MCF 10A (cell line): ENCODE data around the gene POU2F3. TPM values are rescaled to one million over a fixed set of nuclear protein-coding genes. Genes with fewer than 3 reads are reported as not detected.

ENCODE experiments used
- BruUV-seq: library from RNA; stranded (reverse); fragments of 400-500 nt; replicated peaks from 2 replicates; lab custom pipeline; 2021; lab: Mats Ljungman, UMichigan
- CTCF ChIA-PET: fragments of 300-600 bp; sonication (Branson Sonifier 250); formaldehyde crosslinking; extraction: SDS; loops from one replicate; lab custom pipeline; 2021; ENCODE audit warnings: antibody characterized with exemption, inconsistent platforms; lab: Yijun Ruan, JAX
- POLR2A ChIA-PET: fragments of 300-600, 350-650 bp; sonication (Branson Sonifier 250); formaldehyde crosslinking; extraction: SDS; loops from one replicate; lab custom pipeline; 2020; ENCODE audit warnings: antibody characterized with exemption, inconsistent platforms; lab: Yijun Ruan, JAX
- DNase-seq: peaks from one replicate; pipeline ENCODE4 v3.0.0-alpha.2; 2018; ENCODE audit not compliant: unreplicated experiment
- H3K27ac Mint-ChIP-seq: one replicate; pipeline ENCODE4 v1.8.0; 2022; ENCODE audit warnings: mild to moderate bottlenecking, low read depth, mixed read lengths; ENCODE audit not compliant: unreplicated experiment
- H3K27me3 Mint-ChIP-seq: one replicate; pipeline ENCODE4 v1.8.0; 2022; ENCODE audit warnings: mixed read lengths; ENCODE audit not compliant: insufficient read depth, unreplicated experiment
- H3K36me3 Mint-ChIP-seq: one replicate; pipeline ENCODE4 v1.8.0; 2022; ENCODE audit warnings: mild to moderate bottlenecking, moderate library complexity, mixed read lengths; ENCODE audit not compliant: insufficient read depth, unreplicated experiment
- H3K4me1 Mint-ChIP-seq: one replicate; pipeline ENCODE4 v1.8.0; 2022; ENCODE audit warnings: mixed read lengths; ENCODE audit not compliant: insufficient read depth, unreplicated experiment
- H3K4me3 Mint-ChIP-seq: one replicate; pipeline ENCODE4 v1.8.0; 2022; ENCODE audit warnings: mild to moderate bottlenecking, moderate library complexity, mixed read lengths; ENCODE audit not compliant: unreplicated experiment
- H3K9me3 Mint-ChIP-seq: one replicate; pipeline ENCODE4 v1.8.0; 2022; ENCODE audit warnings: mixed read lengths; ENCODE audit not compliant: unreplicated experiment
- intact Hi-C: fragments of 100-400 bp; cut with micrococcal nuclease; formaldehyde crosslinking; loops from 2 replicates; pipeline ENCODE4 v1.14.1; 2022
- total RNA-seq: library from RNA; stranded (reverse); gene quantifications from 2 replicates; pipeline ENCODE4 v1.2.3, GENCODE V29; 2022
- TF ChIP-seq, protein P1 (sequence below): fragments of 200-600 bp; IDR thresholded peaks from one replicate; pipeline ENCODE4 v1.8.0; 2022; ENCODE audit warnings: antibody characterized with exemption, mild to moderate bottlenecking; ENCODE audit not compliant: unreplicated experiment

POU2F3 gene
- total RNA-seq, 1 experiment from 2014 or later: not detected

DNA sequence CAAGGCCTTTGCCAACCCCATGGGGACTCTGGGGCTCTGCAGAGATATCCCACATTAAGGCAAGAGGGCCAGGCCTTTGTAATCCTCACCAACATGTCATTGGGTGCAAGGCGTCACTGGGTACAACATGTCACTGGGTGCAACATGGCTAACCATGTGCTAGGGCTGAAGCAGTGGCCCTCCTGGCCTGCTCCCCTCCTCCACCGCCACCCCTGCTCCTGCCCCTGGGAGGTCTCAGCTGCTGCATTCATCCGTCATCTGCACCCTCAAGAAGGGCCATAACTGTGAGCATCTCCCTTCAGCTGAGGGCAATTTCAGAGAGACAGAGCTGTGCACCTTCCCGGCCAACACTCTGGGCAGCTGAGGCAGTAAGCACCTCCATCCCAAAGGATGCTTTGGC, 45.8 kb upstream of the POU2F3 start:
- H3K27me3 Mint-ChIP-seq: no peaks in the 10 kb centered on the region
- H3K4me1 Mint-ChIP-seq: no peaks in the 10 kb centered on the region

DNA sequence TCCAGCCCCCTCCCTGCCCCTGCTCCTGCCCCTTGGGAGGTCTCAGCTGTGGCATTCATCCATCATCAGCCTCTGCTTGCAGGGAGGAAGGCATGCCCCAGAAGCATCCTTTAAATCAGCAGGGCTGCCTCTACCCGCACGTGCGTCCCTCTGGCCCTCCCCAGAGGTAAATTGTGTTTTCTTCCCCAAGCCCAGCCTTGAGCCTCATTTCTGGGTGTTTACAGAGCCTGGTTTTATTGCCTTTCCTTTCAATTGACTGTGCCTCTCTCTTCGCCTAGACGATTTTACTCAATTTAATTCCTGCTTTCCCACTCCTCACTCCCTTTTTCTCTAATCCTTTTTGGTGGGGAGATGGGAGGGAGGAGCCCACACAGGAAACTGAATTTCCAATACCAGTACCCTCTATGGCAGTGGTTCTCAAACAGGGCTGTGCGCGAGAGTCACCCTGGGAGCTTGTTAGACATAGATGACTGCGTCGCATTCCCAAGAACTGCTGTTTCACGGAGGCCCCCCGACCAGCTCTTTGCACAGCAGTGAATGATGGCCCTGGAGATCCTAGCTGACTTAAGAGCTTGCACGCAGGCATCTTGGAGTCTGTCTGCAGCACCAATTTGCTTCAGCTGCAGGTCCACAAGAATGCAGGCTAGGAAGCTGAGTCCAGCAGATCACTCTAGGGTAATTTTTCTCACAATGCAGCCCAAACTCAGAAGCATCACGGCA, 44.2 kb upstream of the POU2F3 start:
- CTCF ChIA-PET: interaction anchor here (1.3 to 1.9 kb wide), 3 partner anchors 27 to 105 kb away, joined by 4 to 5 read pairs (median 4); no protein-coding TSS in a partner anchor
- Mint-ChIP-seq H3K27ac (no peak overlapping the region), H3K36me3 (peaks cover 7% of the 10 kb centered on the region), H3K4me1 (no peaks in the 10 kb centered on the region), H3K9me3 (no peaks in the 10 kb centered on the region), H3K4me3 (no peak overlapping the region), H3K27me3 (no peaks in the 10 kb centered on the region)
- TF ChIP-seq, protein P1, sequence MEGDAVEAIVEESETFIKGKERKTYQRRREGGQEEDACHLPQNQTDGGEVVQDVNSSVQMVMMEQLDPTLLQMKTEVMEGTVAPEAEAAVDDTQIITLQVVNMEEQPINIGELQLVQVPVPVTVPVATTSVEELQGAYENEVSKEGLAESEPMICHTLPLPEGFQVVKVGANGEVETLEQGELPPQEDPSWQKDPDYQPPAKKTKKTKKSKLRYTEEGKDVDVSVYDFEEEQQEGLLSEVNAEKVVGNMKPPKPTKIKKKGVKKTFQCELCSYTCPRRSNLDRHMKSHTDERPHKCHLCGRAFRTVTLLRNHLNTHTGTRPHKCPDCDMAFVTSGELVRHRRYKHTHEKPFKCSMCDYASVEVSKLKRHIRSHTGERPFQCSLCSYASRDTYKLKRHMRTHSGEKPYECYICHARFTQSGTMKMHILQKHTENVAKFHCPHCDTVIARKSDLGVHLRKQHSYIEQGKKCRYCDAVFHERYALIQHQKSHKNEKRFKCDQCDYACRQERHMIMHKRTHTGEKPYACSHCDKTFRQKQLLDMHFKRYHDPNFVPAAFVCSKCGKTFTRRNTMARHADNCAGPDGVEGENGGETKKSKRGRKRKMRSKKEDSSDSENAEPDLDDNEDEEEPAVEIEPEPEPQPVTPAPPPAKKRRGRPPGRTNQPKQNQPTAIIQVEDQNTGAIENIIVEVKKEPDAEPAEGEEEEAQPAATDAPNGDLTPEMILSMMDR: no peak
- BruUV-seq: no TSS peak
- POLR2A ChIA-PET: interaction anchor here (1.0 kb wide), 1 partner anchor 12 kb away, joined by 6 read pairs; no protein-coding TSS in a partner anchor
- intact Hi-C loops: no loop called here
- no peak for DNase-seq

More for the DNA sequence above, 45.8 kb upstream of the POU2F3 start:
- no TSS peak for BruUV-seq
- peaks cover 7% of the 10 kb centered on the region for H3K36me3 Mint-ChIP-seq
- ChIA-PET POLR2A (interaction anchor here (0.6 kb wide), 1 partner anchor 15 kb away, joined by 3 read pairs; no protein-coding TSS in a partner anchor), CTCF (interaction anchor here (1.3 to 1.9 kb wide), 4 partner anchors 29 to 109 kb away, joined by 4 to 8 read pairs (median 5); no protein-coding TSS in a partner anchor)
- no peaks in the 10 kb centered on the region for H3K9me3 Mint-ChIP-seq
- DNase-seq: no peak
- intact Hi-C loops: no loop called here
- no peak overlapping the region for H3K27ac Mint-ChIP-seq
- H3K4me3 Mint-ChIP-seq: no peak overlapping the region
- TF ChIP-seq, protein P1: no peak

DNA sequence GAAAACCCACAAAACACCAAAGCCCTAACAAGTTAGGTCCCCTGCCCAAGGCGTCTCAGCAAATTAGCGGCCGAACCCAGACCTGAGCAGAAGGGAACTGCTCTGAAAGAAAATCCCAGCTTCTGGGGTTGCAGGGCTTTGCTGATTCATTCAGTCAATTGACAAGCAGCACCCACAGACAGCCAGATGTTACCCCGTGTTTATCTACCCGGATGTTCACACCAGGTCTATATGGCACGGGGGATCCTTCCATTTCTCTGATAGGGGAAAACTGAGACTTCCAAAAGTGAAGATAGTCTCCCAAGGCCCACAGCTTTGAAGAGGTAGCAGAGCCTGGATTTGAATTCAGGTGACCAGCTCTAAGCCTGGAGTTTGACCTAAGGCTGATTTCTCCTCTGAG, 43.1 kb upstream of the POU2F3 start:
- no peaks in the 10 kb centered on the region for H3K27me3 Mint-ChIP-seq
- no peaks in the 10 kb centered on the region for H3K9me3 Mint-ChIP-seq
- H3K4me3 Mint-ChIP-seq: no peak overlapping the region
- POLR2A ChIA-PET: no interaction called here
- no peak for DNase-seq
- peaks cover 7% of the 10 kb centered on the region for H3K36me3 Mint-ChIP-seq
- CTCF ChIA-PET: interaction anchor here (0.7 to 1.6 kb wide), 4 partner anchors 25 to 106 kb away, joined by 3 to 6 read pairs (median 4); no protein-coding TSS in a partner anchor
- H3K27ac Mint-ChIP-seq: no peak overlapping the region
- TF ChIP-seq, protein P1: no peak
- BruUV-seq: no TSS peak
- intact Hi-C loops: no loop called here
- no peaks in the 10 kb centered on the region for H3K4me1 Mint-ChIP-seq

DNA sequence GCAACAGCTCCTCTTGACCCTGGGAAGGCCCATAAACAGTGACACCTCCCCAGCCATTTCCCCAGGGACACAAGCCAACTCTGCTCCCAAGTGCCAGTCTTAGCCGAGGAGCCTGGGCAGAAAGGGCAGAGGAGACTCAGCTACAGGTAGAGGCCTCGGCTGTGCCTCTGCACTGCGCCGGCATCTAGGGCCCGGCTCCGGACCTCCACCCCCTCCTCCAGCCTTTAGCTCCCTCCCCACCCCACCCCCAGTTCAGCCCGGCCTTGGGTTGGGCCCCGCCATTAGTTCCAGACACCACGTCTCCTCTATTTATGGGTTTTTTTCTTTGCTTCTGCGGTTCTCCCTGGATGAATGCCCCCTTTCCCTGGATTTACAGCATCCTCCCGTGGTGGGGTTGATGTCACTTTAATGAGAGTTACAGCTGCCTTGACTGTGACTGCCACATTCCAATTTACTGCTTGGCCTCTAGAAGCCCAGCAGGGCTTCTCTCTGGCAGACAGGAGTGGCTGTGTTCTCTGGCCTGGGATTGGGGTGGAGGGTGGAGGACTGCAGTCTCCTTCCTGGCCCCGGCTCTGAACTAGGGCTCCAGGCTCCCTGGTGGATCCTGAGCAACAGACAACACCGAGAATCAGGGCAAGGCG, 42.6 kb upstream of the POU2F3 start:
- Mint-ChIP-seq H3K9me3 (no peaks in the 10 kb centered on the region), H3K4me3 (no peak overlapping the region)

More for the DNA sequence above, 42.6 kb upstream of the POU2F3 start:
- Mint-ChIP-seq H3K27me3 (no peaks in the 10 kb centered on the region), H3K36me3 (peaks cover 7% of the 10 kb centered on the region), H3K27ac (no peak overlapping the region), H3K4me1 (no peaks in the 10 kb centered on the region)
- TF ChIP-seq, protein P1: no peak
- CTCF ChIA-PET: interaction anchor here (1.1 to 1.6 kb wide), 3 partner anchors 25 to 105 kb away, joined by 3 to 6 read pairs (median 5); no protein-coding TSS in a partner anchor
- POLR2A ChIA-PET: no interaction called here
- no peak for DNase-seq
- intact Hi-C loops: no loop called here
- BruUV-seq: no TSS peak
